ENCODE results near the gene COX10.
"Not testable (repeated sequence)": the region's sequence is repeated elsewhere in the genome, so short reads cannot be mapped to it uniquely, and the experiment has no call there.

The COX10 gene

DNA sequence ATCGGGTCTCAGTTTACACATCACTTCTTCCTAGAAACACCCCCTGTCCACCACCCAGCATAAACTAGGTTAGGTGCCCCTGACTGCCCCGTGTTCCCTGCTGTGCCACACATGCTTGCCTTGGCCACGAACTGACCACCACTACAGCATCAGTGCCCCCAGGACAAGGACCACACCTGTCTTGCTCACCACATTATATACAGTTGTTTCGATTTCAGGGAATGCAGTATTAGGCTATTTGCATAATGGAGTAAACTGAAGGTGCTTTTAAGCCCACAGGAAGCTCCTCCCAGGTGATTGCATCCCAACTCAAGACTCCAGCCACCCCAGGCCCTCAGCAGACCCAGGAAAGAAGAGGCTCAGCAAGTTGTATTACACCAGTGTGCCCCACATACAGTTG is 117.1 kb downstream of the COX10 start:
- not testable (repeated sequence) for DNase-seq

DNA sequence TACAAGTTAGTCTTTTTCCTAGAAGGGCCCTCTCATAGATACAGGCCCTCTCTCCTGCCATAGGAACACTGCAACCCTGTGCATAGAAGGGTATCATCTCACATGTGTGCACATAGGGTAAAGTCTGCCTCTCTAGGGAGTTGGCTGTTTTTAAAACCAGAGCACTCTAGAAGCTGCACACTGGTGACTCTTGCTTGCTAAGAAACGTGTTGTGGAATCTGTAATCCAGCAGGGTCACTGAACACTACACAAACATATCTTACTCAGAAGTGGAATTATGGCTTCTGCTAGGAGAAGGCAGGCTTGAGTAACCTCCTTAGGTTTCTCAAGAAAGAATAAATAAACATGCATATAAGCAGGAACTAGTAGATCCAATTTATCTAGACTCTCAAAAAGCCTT is 121.5 kb downstream of the COX10 start:
- not testable (repeated sequence) for DNase-seq

DNA sequence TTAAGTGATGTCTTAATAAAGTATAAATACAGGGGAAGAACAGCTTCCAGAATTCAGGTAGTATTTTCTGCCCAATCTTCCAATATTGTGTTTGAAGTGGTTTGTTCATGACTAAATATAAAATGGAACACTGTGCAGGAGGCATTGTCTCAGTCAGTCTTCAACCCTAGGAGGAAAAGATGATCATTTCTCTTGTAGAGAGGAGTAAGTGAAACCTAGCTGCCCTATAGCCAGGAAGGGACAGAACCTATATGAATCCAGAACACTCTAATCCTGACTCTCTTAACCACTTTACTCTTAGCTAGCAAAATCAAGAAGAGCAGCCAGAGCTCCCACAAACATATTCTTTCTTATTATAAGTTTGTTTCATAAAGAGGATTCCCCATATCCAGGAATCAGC is 122.2 kb downstream of the COX10 start:
- not testable (repeated sequence) for DNase-seq

DNA sequence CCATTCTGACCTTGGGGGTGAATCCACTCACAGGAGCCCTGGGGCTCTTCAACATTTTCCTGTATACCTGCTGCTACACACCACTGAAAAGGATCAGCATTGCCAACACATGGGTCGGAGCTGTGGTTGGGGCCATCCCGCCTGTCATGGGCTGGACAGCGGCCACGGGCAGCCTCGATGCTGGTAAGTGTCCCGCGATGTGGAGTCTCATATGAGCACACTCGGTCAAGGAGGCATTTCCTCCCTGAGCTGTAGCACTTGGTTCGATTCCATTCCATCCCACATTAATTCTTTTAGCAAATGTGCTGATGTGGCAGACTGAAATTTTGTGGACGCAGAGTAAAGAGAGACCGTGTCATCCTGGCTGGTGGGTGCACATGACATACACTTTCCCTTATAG is 122.7 kb downstream of the COX10 start:
- DNase-seq = not testable (repeated sequence)

DNA sequence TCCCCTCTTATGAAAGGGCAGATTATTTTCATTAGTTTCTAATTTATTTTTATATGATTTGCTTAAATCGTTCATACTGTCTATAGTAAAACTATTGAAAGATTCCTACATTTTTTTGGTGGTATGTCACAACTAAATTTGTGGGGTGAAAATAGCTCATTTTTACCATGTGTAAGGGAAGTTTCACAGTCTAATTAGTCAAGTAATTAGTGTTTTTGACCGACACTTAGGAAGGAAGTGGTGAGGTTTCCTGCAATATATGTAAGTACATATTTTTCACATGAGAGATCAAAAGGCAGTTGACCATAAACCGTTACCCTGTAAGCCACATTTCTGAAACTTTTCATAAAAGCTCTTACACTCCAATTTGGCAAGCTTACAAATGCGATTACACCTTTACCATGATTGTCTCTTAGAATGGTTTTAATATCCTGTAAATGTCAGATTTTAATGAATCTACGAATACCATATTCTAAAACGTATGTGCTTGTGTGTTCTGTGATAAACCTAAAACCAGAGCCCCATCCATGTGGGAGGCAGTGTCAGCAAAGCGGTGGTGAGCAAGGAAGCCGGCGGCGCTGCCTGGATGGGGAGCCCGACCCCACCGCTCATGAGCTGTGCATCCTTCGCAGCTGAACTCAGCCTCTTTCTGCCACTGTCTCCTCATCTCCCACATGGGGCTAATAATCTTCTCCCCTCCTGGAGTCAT is 123.5 kb downstream of the COX10 start:
- DNase-seq = not testable (repeated sequence)

DNA sequence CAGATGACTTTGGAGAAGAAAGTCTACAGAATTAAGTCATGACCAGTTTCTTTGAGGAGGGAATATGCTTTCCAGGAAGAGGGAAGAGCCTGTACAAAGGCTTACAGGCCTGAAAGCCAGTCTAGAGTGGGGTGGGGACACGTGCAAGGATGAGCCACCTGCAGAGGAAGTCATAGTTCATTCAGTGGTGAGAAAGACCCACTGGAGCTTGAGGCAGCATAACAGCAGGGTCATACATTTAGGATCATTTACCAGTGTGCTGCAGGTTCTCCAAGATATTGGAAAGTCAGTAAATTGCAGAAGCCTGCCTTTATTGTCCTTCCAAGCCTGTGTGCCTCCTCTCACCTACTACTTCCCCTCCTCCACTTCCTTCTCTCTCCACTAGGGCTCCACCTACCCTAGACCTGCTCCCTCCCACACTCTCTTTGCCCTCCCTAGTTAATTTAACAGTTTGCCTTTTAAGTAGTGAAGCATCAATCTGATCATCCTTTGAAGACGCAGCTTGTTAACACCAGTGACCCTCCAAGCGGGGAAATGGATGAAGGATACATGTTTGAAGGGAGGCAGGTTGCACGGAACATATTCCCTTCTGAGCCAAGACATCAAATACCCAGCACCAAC is 127.2 kb downstream of the COX10 start:
- DNase-seq = no peak

DNA sequence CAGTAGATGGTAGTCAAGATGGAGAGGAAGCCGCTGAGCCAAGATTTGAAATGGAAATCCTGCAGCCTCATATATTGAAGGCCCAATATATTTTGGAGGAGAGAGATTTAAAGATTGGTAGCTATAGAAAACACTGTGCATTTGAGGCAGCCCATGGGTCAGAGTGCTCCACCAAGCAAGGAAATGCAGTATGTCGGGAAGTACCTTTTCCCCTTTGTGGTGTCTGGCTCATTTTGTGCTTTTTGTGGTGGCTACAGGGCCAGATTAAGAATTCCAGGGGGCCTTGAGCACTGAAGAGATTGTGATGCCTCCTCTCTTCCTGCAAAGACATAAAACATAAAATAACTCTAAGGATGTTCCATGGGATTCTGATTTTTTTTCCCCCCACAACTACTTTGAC is 127.8 kb downstream of the COX10 start:
- no peak for DNase-seq

DNA sequence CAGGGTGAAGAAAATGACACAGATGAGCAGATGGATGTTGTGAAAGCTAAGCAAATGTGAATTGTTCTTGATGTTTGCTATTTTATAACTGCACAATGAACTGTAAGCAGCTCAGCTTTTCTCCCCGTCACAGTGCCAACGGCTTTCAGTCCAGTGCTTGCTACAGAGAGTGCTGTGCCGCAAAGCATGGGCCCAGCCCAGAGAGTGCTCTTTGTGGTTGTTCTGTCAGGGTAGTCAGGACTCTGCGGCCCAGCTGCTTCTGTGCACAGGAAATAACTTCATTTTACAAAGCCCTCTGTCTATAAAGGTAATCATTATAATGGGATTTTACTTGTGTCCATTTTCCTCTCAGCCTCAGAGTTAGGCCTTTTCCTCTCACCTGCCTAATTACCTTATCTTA is 128.3 kb downstream of the COX10 start:
- DNase-seq = no peak

DNA sequence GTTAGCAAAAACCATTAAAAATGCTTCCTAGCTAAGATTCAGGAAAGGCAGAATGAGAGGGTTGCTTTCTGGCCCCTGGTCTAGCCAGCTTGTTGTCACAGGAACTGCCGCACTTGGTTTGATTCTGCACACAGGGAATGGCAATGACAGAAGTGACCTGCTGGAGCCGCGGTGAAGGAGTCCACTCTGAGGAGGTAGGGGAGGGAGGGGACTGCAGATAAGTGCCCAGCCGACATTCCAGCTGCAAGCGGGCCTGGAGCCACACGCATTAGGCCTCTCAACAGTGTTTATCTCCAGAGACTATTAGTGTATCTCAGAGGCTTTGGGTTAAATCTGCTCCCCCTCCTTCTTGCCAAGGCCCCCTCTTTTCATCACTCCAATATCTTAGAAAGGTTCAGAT is 128.7 kb downstream of the COX10 start:
- no peak for DNase-seq

DNA sequence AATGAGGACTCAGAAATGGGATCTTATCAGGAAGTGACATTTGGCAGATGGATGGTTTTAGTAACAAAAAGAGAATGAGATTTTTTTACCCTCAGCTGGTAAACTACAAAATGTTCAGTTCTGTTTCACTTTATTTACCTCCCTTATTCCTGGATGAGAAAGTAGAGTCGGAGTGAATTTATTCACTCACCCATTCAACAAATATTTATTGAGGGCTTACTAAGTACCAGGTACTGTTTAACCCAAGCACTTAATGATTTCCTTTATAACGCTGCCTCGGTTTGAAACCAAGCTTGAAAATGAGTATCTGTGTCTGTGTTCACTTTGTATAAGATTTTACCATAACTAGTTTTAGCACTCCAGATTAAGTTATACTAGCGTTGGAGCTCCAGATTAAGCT is 129.3 kb downstream of the COX10 start:
- DNase-seq = no peak

DNA sequence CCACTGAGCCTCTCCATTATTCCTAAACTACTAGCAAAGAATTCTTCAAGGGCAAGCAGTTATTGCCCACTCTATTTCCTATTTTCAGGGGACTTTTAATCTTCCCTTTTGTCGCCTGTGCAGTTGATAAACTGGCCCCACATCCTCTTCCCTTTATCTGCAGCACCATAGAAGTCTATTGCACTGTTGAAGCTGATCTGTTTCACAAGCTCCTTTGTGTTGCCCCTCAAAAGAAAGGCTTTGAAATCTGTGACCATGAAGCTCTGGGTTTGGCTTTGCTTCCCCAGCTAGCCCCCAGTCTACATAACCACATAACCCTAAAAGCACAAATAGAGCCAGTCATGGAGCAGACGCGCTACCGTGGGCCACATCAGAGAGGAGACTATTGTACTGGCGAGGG is 130.3 kb downstream of the COX10 start:
- no peak for DNase-seq

DNA sequence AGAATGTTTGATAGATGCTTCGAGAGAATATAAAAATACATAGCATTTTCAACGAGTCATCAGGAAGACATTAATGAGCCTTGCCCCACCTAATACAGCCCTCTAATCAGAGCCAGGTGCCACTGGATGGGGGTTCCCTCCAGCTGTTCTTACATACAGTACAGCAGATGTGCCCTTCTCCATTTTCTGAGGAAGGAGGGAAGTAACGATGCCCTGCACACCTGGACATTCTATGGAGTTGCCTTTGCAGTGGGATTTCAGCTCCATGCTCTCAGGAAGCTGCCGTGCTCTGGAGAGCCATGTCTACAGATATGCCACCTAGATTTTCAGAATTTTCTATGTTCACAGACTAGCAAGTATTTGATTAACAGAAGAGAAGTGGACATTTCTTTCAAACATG is 131.1 kb downstream of the COX10 start:
- no peak for DNase-seq

DNA sequence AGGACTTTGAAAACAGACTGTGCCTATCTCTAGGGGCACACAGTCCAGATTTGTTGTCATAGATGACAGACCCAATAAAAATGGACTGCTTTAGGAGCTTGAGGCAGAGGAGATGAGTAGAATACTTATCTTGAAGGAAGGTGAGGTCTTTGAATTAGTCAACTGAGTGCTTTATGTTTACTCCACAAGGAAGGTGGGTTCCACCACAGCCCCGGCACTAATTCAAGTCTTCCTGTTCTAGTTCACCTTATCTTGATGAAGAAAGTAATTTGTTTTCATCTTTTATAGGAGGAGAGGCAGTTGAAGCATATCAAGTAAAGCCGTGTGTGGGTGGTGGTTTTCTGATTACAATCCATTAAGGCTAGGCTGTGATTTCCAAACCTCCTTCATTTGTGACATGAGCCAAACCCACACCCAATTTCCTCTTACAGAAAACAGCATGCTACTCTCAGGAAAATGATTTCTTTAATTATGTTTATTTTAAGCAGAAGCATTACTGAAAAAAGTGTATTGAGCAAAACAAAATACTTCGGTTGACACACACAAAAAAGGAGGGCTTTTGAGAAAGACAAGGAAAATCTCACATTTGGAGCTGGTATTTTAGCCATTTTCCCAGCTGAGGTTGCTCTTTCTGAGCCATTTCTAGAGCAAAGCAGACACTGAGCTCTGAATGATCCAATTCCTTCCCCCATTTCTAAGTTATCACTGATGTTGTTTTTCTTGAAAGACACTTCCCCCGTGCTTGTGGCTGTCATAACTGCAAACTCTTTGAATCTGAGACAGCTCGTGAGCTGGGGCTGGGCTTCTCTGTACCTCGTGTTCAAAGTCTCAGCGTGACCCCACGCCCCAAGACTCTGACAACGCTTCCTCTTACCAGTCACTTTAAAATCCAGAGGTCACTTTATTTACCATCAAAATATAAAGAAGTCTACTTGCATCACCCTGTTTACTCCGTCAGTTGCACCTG is 132.0 kb downstream of the COX10 start:
- DNase-seq = no peak

DNA sequence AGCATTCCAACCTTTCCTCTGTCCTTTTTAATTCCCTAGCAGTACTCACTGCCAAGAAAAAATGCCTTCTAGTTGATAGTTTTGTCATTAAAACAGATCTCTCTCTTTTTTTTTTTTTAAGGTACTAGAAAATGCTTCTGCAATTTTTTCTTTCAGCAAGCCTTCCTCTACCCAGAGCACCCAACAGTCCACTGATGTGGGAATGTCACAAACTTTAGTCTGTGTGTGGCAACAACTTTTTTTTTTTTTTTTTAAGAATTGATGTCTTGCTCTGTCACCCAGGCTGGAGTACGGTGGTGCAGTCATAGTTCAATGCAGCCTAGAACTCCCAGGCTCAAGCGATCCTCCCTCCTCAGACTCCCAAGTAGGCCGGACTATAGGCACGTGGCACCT is 132.7 kb downstream of the COX10 start:
- no peak for DNase-seq

DNA sequence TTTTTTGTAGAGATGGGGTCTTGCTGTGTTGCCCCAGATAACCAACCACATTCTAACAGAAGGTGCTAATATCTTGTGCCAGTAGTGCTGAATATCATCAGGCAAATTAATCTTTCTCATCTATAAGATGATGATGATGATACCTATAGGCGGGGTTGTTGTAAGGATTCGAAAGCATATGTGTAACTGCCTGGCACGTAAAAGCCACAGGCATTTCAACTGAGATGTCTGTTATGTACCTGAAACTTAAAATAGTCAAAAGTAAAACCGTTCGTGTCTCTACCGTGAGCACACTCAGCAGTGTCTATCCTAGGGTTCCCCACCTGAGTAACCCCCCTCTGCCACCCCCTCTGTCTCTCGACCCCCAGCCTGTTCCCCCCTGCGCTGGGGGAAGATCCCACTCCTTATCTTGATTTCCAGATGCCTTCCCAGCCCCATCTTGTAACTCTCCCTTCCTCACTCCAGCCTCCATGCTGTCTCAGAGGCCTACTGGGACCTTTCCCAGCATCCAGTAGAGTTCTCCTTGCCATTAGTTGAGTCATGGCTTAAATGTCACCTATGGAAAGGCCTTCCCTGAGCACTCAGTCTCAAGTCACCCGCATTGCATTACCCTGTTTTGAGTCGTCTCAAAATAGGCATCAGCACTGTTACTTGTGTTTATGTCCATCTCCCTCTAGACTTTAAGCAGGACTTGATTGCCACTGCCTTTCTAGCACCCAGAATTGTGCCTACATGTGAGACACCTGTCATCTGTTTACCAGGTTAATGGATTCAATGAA is 133.3 kb downstream of the COX10 start:
- DNase-seq = no peak

DNA sequence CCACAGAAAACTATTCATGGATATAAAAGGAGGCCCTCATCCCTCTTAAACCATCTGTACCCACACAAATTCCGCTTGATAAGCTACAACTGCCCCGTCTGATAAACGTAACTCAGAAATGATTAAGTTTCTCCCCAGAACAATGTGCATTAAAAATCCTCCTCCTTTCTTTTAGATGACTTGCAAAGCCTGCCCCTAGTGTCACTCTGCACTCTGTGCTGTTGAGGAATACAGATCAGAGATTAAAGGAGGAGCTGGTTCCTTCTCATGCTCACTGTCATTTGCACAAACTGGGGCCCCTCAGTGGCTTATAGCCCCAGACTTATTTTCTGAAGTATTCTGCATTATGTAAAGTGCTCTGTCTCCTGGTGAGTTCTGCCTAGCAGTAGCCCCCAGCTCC is 134.1 kb downstream of the COX10 start:
- DNase-seq = no peak

DNA sequence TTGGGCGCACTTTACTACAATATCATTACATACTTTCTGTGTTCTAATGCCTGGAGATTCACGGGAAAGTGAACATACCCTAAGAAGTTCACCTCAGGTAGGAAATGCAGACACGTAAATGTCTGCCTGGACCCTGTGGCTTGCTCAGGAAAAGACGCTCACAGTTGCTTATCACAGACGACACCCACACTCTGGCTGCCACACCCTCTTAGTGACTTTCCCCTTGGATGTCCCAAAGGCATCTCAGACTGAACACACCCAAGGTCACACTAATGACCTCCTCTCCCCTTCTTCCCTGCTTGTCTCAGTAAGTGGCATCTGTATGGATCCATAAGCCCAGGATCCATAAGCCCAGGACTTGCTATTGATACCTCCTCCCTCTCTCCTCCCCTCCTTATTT is 134.8 kb downstream of the COX10 start:
- DNase-seq = no peak

DNA sequence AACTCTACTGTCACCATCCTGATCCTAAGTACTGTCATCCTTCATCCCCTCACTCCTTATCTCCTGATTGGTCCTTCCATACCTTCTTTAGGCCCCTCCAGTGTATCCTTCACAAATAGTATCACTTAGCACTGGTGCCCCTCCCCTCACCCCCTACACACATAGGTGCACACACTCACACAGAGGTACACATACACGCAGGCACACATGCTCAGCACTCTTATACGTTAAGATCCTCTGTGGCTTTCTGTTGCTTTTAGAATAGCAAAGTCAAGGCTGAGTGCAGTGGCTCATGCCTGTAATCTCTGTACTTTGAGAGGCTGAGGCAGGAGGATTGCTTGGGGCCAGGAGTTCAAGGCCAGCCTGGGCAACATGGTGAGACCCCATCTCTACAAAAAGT is 135.2 kb downstream of the COX10 start:
- DNase-seq = no peak

DNA sequence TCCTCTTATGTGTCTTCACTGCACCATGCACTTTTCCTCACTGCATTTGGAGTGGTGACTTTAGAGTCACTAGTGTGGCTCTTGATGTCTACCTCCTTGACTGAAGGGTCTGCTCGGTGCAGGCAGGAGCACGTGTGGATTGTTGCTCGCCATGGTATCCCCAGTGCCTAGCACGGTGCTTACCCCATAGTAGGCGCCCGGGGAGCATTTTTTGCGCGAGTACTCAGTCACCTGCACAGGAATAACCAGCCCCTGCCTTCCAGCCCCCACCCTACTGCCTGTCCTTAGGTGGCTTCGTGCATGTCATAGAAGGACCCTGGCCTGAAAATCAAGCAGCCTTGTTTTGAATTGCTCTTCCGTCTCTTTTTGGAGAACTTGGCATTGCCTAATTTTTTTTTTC is 136.1 kb downstream of the COX10 start:
- no peak for DNase-seq

DNA sequence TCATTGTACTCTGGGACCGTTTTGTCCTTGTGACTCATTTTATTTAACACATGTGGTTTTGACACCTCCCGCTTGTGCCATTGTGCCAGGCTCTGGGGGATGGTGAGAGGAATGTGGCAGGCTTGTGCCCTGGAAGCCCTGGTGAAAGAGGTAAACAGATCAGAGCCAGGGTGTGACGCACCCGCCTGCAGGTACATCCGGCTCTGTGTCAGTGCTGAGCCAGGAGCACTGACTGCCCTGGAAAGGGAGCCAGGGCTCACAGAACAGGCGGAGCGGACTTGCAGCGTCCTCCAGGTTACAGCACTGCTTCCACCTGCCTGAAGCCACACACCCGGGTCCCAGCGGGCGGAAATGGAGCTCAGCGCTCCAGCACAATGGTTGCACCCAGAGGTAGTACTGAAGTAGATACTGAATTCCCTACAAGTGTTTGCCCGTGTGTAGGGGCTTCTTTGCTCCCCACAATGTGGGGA is 136.7 kb downstream of the COX10 start:
- no peak for DNase-seq

DNA sequence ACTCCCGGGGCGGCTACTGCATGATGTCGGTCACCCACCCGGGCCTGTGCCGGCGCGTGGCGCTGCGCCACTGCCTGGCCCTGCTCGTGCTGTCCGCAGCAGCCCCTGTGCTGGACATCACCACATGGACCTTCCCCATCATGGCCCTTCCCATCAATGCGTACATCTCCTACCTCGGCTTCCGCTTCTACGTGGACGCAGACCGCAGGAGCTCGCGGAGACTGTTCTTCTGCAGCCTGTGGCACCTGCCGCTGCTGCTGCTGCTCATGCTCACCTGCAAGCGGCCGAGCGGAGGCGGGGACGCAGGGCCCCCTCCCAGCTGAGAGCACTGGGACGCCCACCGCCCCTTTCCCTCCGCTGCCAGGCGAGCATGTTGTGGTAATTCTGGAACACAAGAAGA is 137.6 kb downstream of the COX10 start:
- DNase-seq = no peak

DNA sequence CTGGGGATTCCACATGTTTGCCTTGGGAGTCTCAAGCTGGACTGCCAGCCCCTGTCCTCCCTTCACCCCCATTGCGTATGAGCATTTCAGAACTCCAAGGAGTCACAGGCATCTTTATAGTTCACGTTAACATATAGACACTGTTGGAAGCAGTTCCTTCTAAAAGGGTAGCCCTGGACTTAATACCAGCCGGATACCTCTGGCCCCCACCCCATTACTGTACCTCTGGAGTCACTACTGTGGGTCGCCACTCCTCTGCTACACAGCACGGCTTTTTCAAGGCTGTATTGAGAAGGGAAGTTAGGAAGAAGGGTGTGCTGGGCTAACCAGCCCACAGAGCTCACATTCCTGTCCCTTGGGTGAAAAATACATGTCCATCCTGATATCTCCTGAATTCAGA is 138.5 kb downstream of the COX10 start:
- no peak for DNase-seq

DNA sequence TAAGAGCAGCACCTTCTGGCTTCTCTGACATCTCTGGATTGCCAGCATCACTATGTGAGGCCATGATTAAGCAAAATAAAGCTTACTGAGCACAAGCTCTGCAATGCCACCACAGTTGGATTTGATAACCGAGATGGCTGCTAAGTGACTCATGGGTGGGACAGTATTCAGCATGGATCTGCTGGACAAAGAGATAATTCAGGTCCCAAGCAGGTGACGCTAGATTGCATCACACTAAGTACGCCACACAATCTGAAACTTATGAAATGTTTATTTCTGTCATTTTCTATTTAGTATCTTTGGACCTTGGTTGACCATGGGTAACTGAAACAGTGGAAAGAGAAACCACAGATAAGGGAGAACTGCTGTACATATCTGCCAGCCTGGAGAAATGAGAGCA is 139.9 kb downstream of the COX10 start:
- no peak for DNase-seq
